Transverse colon (tissue), 4 donors: ENCODE data around the gene IL22RA1. TPM values are rescaled to one million over a fixed set of nuclear protein-coding genes. Genes with fewer than 3 reads are reported as not detected.

Source experiments
- DNase-seq: peaks from one replicate; pipeline ENCODE4 v3.0.0-alpha.2; 2019
- H3K27ac ChIP-seq, 4 donors: fragments of 200-600 bp; sonication (generic); 2 replicates each; pipeline ENCODE4 v1.5.1; 2016 to 2018; ENCODE audit warnings: inconsistent platforms in 4 of 4
- H3K27me3 ChIP-seq: fragments of 200-600 bp; sonication (generic); 2 replicates; pipeline ENCODE4 v1.5.1; 2017; ENCODE audit warnings: inconsistent platforms
- H3K36me3 ChIP-seq, 4 donors: fragments of 200-600 bp; sonication (generic); 2 replicates each; pipeline ENCODE4 v1.5.1; 2017 to 2019; ENCODE audit warnings: inconsistent platforms in 4 of 4
- H3K4me1 ChIP-seq, 4 donors: fragments of 200-600 bp; sonication (generic); 2 replicates each; pipeline ENCODE4 v1.5.1; 2017 to 2020; ENCODE audit warnings: inconsistent platforms in 4 of 4
- H3K4me3 ChIP-seq, 4 donors: fragments of 200-600 bp; sonication (generic); 1 replicate in 1 of 4; 2 replicates in 3 of 4; pipeline versions ENCODE4 v1.5.1 to v1.6.1; 2017 to 2019; ENCODE audit warnings: inconsistent platforms in 4 of 4
- H3K9me3 ChIP-seq, 2 donors: fragments of 200-600 bp; sonication (generic); 2 replicates each; pipeline ENCODE4 v1.5.1; 2017 to 2019; ENCODE audit warnings: inconsistent platforms in 2 of 2
- CTCF ChIP-seq, 5 experiments: fragments of 200-600 bp in 3 of 5; fragments of 450-650 bp in 2 of 5; sonication (generic) in 3 of 5; IDR thresholded peaks; 1 replicate in 2 of 5; 2 replicates in 3 of 5; pipeline ENCODE4 v1.5.1; 2016 to 2017; ENCODE audit warnings: antibody characterized with exemption in 5 of 5, inconsistent platforms in 3 of 5, mild to moderate bottlenecking in 2 of 5, moderate library complexity in 1 of 5
- EP300 ChIP-seq: sonication (generic); formaldehyde crosslinking; IDR thresholded peaks from one replicate; pipeline ENCODE4 v1.6.1; 2017; ENCODE audit warnings: antibody characterized with exemption, low read depth
- POLR2A ChIP-seq: fragments of 450-650 bp; IDR thresholded peaks from one replicate; pipeline ENCODE4 v1.6.1; 2016; ENCODE audit warnings: antibody characterized with exemption, mild to moderate bottlenecking, moderate library complexity
- POLR2AphosphoS5 ChIP-seq, 3 donors: sonication (generic); formaldehyde crosslinking; IDR thresholded peaks; one replicate each; pipeline ENCODE4 v1.6.1; 2016; ENCODE audit warnings: antibody characterized with exemption in 3 of 3
- WGBS, 2 donors: methylation state at CpG; one replicate each; pipeline ENCODE4 v1.1.5; 2018; ENCODE audit warnings: low coverage in 1 of 2; 5-methylcytosine and 5-hydroxymethylcytosine counted together
- in situ Hi-C, 4 donors: fragments of 200-750 bp; cut with MboI; loops; one replicate each; pipeline versions ENCODE4 v1.15.0 to v1.15.1; 2017; ENCODE audit warnings: low sequenced_read_pairs in 3 of 4, low pct_ligation_motif_present in 1 of 4, low pct_unique_long_range_greater_than_20kb in 1 of 4
- intact Hi-C: fragments of 100-400 bp; cut with DNase I; formaldehyde crosslinking; loops from one replicate; pipeline ENCODE4 v1.15.1; 2023; ENCODE audit warnings: low total_unique reads
- total RNA-seq, 4 donors: library from RNA; depleted of rRNA; stranded (reverse); fragments of >200 nt; gene quantifications; one replicate each; pipeline ENCODE4 v1.1.0, GENCODE V29; 2016

Gene IL22RA1
- total RNA-seq, 4 donors from 2014 or later, result 4.4 to 29.2 (median 27.3) TPM

GRCh38 chr1:24084050-24084449 lies 58.9 kb downstream of the IL22RA1 start:
- no peak for TF ChIP-seq POLR2A
- H3K4me3 ChIP-seq, result no peak overlapping the region
- H3K4me1 ChIP-seq, result no peaks in the 10 kb centered on the region
- no peaks in the 10 kb centered on the region for H3K9me3 ChIP-seq
- no peak for DNase-seq
- no peak overlapping the region for H3K27ac ChIP-seq
- 89 to 94% methylated on average over 3 to 7 of the region's 7 CpGs for WGBS, 2 donors
- H3K36me3 ChIP-seq, result no peaks in the 10 kb centered on the region
- intact Hi-C loops, result no loop called here
- in situ Hi-C loops, result no loop called here
- H3K27me3 ChIP-seq, result no peaks in the 10 kb centered on the region

DNA sequence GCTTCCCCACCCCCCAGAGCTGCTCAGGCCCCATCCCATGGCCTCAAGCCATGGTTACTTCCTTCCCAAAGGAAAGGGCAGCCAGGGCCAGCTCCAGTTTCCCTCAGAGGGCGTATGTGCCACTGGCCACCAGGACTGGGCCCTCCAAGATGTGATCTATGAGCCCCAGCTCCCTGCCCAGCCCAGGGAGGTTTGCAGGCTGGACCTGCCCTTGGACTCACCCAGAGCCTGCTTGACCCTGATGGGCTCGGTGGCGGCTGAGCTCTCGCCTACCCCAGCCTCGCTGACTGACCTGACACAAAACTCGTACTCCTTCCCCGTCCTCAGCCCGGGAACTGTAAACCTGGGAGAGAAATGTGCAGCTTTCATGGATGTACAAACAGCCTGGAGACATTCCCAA lies 60.6 kb downstream of the IL22RA1 start:
- DNase-seq, result no peak
- H3K4me1 ChIP-seq, result no peaks in the 10 kb centered on the region
- H3K27ac ChIP-seq, result no peak overlapping the region
- H3K9me3 ChIP-seq, result no peaks in the 10 kb centered on the region
- H3K4me3 ChIP-seq, result no peak overlapping the region
- intact Hi-C loops, result no loop called here
- in situ Hi-C loops, result no loop called here
- TF ChIP-seq EP300 (no peak), POLR2AphosphoS5 (IDR thresholded peaks at IDR 0.05) (no peak), POLR2A (no peak), CTCF (IDR thresholded peaks at IDR 0.05) (no peak)
- no peaks in the 10 kb centered on the region for H3K27me3 ChIP-seq
- H3K36me3 ChIP-seq, result no peaks in the 10 kb centered on the region
- 88% methylated on average over 8 of the region's 8 CpGs; no CpG with 5 or more reads in 1 of the 2 donors for WGBS, 2 donors

GRCh38 chr1:24081190-24081589 lies 61.8 kb downstream of the IL22RA1 start:
- Histone ChIP-seq H3K9me3 (no peaks in the 10 kb centered on the region), H3K36me3 (no peaks in the 10 kb centered on the region), H3K4me3 (no peak overlapping the region), H3K4me1 (no peaks in the 10 kb centered on the region), H3K27me3 (no peaks in the 10 kb centered on the region), H3K27ac (no peak overlapping the region)
- 89% methylated on average over 6 of the region's 6 CpGs; no CpG with 5 or more reads in 1 of the 2 donors for WGBS, 2 donors
- intact Hi-C loops (no loop called here), in situ Hi-C loops (no loop called here)
- TF ChIP-seq EP300 (no peak), CTCF (IDR thresholded peaks at IDR 0.05) (no peak), POLR2AphosphoS5 (IDR thresholded peaks at IDR 0.05) (no peak), POLR2A (no peak)
- DNase-seq, result no peak

DNA sequence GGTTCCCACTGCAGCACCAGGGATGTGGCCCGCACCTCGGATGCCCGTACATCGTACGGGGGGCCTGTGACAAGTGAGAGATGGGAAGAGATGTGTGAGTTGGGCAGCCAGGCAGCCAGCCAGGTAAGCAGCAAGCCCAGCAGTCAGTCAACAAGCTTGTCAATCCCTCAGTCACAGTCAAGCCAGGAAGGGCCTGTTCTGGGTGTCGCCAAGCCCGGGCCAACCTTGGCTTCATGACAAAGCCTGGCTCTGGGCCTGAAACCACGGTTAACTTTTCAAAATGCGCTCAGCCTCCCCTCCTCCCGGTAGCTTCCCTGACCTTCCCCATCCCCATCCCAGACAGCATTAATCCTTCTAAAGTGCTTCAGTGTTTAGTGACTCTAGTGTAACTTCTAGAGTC lies 62.8 kb downstream of the IL22RA1 start:
- TF ChIP-seq EP300 (no peak), POLR2A (no peak), CTCF (IDR thresholded peaks at IDR 0.05) (no peak), POLR2AphosphoS5 (IDR thresholded peaks at IDR 0.05) (no peak)
- H3K27ac ChIP-seq, result no peak overlapping the region
- H3K36me3 ChIP-seq, result no peaks in the 10 kb centered on the region
- DNase-seq, result no peak
- H3K27me3 ChIP-seq, result no peaks in the 10 kb centered on the region
- H3K4me1 ChIP-seq, result no peaks in the 10 kb centered on the region
- no peaks in the 10 kb centered on the region for H3K9me3 ChIP-seq
- in situ Hi-C loops, result no loop called here
- WGBS, 2 donors, result 73% methylated on average over 10 of the region's 10 CpGs; no CpG with 5 or more reads in 1 of the 2 donors
- no peak overlapping the region for H3K4me3 ChIP-seq
- intact Hi-C loops, result no loop called here
